ENCODE measurements around the gene FBXL7.

The FBXL7 gene

DNA sequence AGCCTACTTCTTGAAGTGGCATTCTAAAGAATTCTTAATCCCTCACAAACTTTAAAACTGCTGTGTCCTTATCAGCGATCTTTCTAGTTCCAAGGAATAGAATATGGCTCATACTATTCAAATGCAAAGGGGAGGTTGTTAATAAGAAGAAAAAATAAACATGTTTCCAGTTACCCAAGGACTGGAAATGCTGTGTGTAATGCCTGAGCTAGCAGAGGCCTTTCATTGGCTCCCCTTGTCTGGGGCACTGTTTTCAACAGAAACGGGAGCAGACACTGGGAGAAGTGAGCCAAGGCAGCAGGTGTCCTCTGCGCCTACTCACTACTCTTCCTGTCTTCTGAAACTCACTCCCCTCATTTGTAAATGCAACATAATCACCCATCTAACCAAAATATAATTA, 426.6 kb downstream of the FBXL7 start:
- ChIA-PET CTCF (no interaction called here), POLR2A (no interaction called here)
- TF ChIP-seq, protein P1, sequence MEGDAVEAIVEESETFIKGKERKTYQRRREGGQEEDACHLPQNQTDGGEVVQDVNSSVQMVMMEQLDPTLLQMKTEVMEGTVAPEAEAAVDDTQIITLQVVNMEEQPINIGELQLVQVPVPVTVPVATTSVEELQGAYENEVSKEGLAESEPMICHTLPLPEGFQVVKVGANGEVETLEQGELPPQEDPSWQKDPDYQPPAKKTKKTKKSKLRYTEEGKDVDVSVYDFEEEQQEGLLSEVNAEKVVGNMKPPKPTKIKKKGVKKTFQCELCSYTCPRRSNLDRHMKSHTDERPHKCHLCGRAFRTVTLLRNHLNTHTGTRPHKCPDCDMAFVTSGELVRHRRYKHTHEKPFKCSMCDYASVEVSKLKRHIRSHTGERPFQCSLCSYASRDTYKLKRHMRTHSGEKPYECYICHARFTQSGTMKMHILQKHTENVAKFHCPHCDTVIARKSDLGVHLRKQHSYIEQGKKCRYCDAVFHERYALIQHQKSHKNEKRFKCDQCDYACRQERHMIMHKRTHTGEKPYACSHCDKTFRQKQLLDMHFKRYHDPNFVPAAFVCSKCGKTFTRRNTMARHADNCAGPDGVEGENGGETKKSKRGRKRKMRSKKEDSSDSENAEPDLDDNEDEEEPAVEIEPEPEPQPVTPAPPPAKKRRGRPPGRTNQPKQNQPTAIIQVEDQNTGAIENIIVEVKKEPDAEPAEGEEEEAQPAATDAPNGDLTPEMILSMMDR (IDR thresholded peaks at IDR 0.05; ENCODE audit: control extremely low read depth, extremely low read depth, low read depth, missing control alignments), result no peak
- DNase-seq (ENCODE audit: extremely low spot score), result no peak

DNA sequence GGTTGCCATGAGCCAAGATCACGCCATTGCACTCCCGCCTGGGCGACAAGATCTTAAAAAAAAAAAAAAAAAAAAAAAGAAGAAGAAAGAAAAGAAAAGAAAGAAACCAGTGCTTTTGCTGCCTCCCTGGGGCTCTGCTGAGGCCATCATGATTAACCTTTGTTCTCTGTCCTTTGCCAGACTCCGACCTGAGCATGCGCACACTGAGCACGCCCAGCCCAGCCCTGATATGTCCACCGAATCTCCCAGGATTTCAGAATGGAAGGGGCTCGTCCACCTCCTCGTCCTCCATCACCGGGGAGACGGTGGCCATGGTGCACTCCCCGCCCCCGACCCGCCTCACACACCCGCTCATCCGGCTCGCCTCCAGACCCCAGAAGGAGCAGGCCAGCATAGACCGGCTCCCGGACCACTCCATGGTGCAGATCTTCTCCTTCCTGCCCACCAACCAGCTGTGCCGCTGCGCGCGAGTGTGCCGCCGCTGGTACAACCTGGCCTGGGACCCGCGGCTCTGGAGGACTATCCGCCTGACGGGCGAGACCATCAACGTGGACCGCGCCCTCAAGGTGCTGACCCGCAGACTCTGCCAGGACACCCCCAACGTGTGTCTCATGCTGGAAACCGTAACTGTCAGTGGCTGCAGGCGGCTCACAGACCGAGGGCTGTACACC, 427.9 kb downstream of the FBXL7 start:
- POLR2A ChIA-PET, result no interaction called here
- CTCF ChIA-PET, result no interaction called here

DNA sequence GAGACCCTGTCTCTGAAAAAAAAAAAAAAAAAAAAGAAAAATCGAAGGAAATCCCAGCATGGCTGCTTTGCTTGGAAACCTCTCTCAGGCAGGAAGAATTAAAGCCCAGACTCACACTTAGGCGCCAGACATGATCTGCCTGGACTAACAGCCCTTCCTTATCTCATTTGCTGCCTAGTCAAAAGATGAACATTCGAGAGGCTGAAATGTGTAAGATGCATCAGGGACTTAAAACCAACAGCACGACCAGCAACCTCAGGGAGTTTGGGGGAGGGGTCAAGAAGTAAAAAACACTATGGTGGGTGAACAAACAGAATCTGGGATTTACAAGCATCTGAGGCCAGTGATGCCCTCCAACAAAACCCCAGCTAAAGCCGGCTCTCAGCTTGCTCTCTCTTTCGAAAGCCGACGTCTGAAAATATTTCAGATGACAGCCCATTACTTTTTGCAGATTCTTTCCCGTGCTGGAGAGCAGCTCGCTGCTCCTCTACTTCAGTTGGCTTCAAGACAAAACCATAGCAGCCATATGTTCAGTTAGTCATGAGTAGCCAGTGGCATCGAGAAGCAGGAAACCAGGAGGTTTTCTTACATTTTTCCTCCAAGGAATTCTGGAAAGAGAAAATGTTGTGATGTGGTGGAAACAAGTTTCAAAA, 429.8 kb downstream of the FBXL7 start:
- no peak for DNase-seq (ENCODE audit: extremely low spot score)
- POLR2A ChIA-PET, result no interaction called here
- TF ChIP-seq, protein P1 (IDR thresholded peaks at IDR 0.05; ENCODE audit: control extremely low read depth, extremely low read depth, low read depth, missing control alignments), result no peak
- CTCF ChIA-PET, result no interaction called here

More for the DNA sequence above, 427.9 kb downstream of the FBXL7 start:
- DNase-seq (ENCODE audit: extremely low spot score), result no peak
- TF ChIP-seq, protein P1 (IDR thresholded peaks at IDR 0.05; ENCODE audit: control extremely low read depth, extremely low read depth, low read depth, missing control alignments), result no peak

DNA sequence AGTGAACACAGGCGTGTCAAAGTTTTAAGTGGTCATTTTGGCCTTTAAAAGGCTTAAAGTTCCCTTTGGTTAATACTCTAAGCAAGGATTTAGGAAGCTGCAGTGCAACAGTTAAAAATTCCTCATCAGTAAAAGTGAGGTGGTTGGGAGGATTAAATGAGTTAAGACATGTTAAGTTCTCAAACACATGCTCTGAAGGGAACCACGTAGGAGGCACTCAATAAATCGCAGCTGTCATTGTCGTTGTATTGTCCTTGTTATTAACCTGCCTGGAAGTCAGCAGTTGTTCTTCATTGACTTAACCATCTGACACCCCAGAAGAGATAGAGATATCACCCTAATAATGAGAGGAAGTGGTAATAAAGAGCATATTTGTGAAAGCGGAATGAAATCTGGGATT, 432.1 kb downstream of the FBXL7 start:
- ChIA-PET POLR2A (no interaction called here), CTCF (no interaction called here)
- DNase-seq (ENCODE audit: extremely low spot score), result no peak
- TF ChIP-seq, protein P1 (IDR thresholded peaks at IDR 0.05; ENCODE audit: control extremely low read depth, extremely low read depth, low read depth, missing control alignments), result no peak

DNA sequence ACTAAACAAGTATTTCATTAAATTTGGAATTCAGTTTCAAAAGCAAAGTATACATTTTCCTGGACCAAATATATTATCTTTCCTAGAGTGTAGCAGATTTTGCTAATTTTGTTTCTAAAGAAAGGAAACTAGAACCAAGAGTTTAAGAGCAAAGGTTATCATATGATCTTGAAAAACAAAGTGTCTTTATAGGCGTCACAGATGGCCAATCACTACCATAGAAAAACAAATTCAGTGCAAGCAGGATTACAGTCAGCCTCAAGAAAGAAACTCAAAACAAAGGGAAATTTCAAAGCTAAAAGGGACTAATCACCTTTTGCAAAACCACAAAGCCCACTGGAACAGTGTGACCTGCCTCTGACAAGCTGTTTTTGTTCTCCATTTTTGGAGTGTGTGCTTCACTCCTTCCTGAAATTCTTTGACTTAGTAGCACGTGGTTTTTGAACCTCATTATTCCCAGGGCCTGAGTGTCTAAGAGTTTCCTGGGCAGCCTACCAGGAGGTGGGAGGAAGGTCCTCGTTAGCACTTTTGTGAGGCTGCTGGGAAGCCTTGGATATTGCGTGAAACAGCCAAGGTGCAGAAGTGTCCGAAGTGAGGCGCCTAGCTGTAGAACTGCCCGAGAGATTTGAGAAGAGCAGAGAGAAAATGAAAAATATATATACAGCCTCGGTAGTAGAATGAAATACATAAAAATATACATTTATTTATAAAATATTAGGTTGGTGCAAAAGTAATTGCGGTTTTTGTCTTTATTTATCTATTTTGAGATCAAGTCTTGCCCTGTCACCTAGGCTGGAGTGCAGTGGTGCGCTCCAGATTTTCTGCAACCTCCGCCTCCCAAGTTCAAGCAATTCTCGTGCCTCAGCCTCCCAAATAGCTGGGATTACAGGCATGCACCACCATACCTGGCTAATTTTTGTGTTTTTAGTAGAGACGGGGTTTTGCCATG, 433.6 kb downstream of the FBXL7 start:
- TF ChIP-seq, protein P1 (IDR thresholded peaks at IDR 0.05; ENCODE audit: control extremely low read depth, extremely low read depth, low read depth, missing control alignments), result no peak
- CTCF ChIA-PET, result no interaction called here
- no peak for DNase-seq (ENCODE audit: extremely low spot score)
- POLR2A ChIA-PET, result no interaction called here

DNA sequence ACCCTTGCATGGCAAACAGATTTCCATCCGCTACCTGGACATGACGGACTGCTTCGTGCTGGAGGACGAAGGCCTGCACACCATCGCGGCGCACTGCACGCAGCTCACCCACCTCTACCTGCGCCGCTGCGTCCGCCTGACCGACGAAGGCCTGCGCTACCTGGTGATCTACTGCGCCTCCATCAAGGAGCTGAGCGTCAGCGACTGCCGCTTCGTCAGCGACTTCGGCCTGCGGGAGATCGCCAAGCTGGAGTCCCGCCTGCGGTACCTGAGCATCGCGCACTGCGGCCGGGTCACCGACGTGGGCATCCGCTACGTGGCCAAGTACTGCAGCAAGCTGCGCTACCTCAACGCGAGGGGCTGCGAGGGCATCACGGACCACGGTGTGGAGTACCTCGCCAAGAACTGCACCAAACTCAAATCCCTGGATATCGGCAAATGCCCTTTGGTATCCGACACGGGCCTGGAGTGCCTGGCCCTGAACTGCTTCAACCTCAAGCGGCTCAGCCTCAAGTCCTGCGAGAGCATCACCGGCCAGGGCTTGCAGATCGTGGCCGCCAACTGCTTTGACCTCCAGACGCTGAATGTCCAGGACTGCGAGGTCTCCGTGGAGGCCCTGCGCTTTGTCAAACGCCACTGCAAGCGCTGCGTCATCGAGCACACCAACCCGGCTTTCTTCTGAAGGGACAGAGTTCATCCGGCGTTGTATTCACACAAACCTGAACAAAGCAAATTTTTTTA, 436.7 kb downstream of the FBXL7 start:
- TF ChIP-seq, protein P1 (IDR thresholded peaks at IDR 0.05; ENCODE audit: control extremely low read depth, extremely low read depth, low read depth, missing control alignments), result no peak
- CTCF ChIA-PET, result no interaction called here
- POLR2A ChIA-PET, result no interaction called here
- DNase-seq (ENCODE audit: extremely low spot score), result no peak
